K562 (cell line): ENCODE results near the gene NEK1. TPM values are rescaled to one million over a fixed set of nuclear protein-coding genes. Genes with fewer than 3 reads are reported as not detected.

ENCODE experiments used
- AFF1 ChIP-seq, 2 experiments: fragments of 450-650 bp; IDR thresholded peaks; 2 replicates each; pipeline ENCODE4 v1.6.1; 2018; ENCODE audit warnings: mild to moderate bottlenecking in 2 of 2, low read depth in 1 of 2; ENCODE audit not compliant: partially characterized antibody in 2 of 2
- CGGBP1 ChIP-seq: fragments of 250-450 bp; sonication (Bioruptor Pico); IDR thresholded peaks from 2 replicates; pipeline ENCODE4 v1.9.0; 2021; ENCODE audit warnings: mild to moderate bottlenecking
- FUS ChIP-seq: fragments of 200-400 bp; formaldehyde crosslinking; optimal IDR thresholded peaks from 2 replicates; pipeline ENCODE3; 2017; ENCODE audit warnings: low read depth, low read length
- HBP1 ChIP-seq: fragments of 450-650 bp; formaldehyde crosslinking; IDR thresholded peaks from 2 replicates; pipeline ENCODE4 v1.4.0; 2022; ENCODE audit warnings: missing genetic modification characterization
- HMGXB4 ChIP-seq: sonication (generic); formaldehyde crosslinking; IDR thresholded peaks from 2 replicates; pipeline ENCODE4 v1.8.1; 2023; ENCODE audit warnings: mild to moderate bottlenecking, missing genetic modification reagents
- ID3 ChIP-seq, 2 experiments: fragments of 250-450 bp in 1 of 2; fragments of 450-650 bp in 1 of 2; sonication (Bioruptor Pico) in 1 of 2; IDR thresholded peaks; 2 replicates each; pipeline versions ENCODE4 v1.6.1 to v1.8.0; 2016 to 2021; ENCODE audit warnings: mild to moderate bottlenecking in 2 of 2, moderate library complexity in 2 of 2, missing compliant biosample characterization in 1 of 2, missing genetic modification characterization in 1 of 2
- SMARCB1 ChIP-seq: IDR thresholded peaks from 2 replicates; pipeline ENCODE4 v1.6.1; 2011; ENCODE audit warnings: improper control_type of control experiment, low read depth; ENCODE audit not compliant: insufficient read length
- SREBF2 ChIP-seq: sonication (generic); formaldehyde crosslinking; IDR thresholded peaks from 2 replicates; pipeline ENCODE4 v1.4.0; 2020; ENCODE audit warnings: mild to moderate bottlenecking, missing genetic modification reagents
- ZFP91 ChIP-seq: sonication (generic); formaldehyde crosslinking; IDR thresholded peaks from 2 replicates; pipeline ENCODE4 v1.8.0; 2022; ENCODE audit warnings: mild to moderate bottlenecking, missing genetic modification reagents
- polyA plus RNA-seq, 8 experiments: library from polyadenylated mRNA; depleted of rRNA in 4 of 8; stranded (reverse) in 5 of 8; unstranded in 3 of 8; fragments of >200 nt; fragmentation: Nextera tagmentation in 2 of 8; fragmentation: Illumina TruSeq in 1 of 8; extraction: Ambion mirVana in 2 of 8; extraction: Trizol in 1 of 8; gene quantifications; 2 replicates each; pipeline versions ENCODE4 v1.2.1 to v1.2.3, GENCODE V29; 2011 to 2014; ENCODE audit warnings: inconsistent platforms in 1 of 8, missing spikeins in 1 of 8
- total RNA-seq, 7 experiments: library from RNA; depleted of rRNA in 6 of 7; stranded (reverse); fragments of >200 nt in 6 of 7; fragmentation: Illumina TruSeq in 2 of 7; extraction: Trizol in 2 of 7; gene quantifications; 2 replicates each; pipeline versions ENCODE4 v1.2.1 to v1.2.3, GENCODE V29; 2011 to 2021; ENCODE audit warnings: low replicate concordance in 1 of 7

Gene NEK1
- total and polyA plus RNA-seq, 9 of the 15 experiments (the other 6 are each of a cell fraction or from before 2014, with no cell fraction given) = 6.2 to 15.7 (median 10.3) TPM

- no peak for TF ChIP-seq HBP1 (CRISPR knock-in tag)
- no peak for TF ChIP-seq CGGBP1 (CRISPR knock-in tag)
- no peak for TF ChIP-seq HMGXB4 (CRISPR knock-in tag)
- TF ChIP-seq SREBF2 (CRISPR knock-in tag) = no peak
- TF ChIP-seq SMARCB1 = no peak
- TF ChIP-seq FUS = no peak
- no peak for TF ChIP-seq AFF1 (IDR thresholded peaks at IDR 0.05; ENCODE audit: low read depth in 1 of 2, partially characterized antibody in 2 of 2)
- TF ChIP-seq ZFP91 = no peak
- TF ChIP-seq ID3 (CRISPR knock-in tag; IDR thresholded peaks at IDR 0.05) = no peak
- no peak for TF ChIP-seq ID3 (tag; IDR thresholded peaks at IDR 0.05)
These were observed 7.2 kb upstream of the NEK1 start (continued) for GRCh38 chr4:169619518-169619957.
